Sigmoid colon (tissue), 3 donors: ENCODE data around the gene C16orf87.

ENCODE experiments used
- POLR2A ChIP-seq, 2 donors: fragments of 450-650 bp; IDR thresholded peaks; one replicate each; pipeline ENCODE4 v1.6.1; 2016; ENCODE audit warnings: antibody characterized with exemption in 2 of 2, mild to moderate bottlenecking in 2 of 2, moderate library complexity in 2 of 2
- TF ChIP-seq, protein P1 (sequence below), 4 experiments: fragments of 450-650 bp in 3 of 4; fragments of 200-600 bp in 1 of 4; IDR thresholded peaks; one replicate each; pipeline ENCODE4 v1.5.1; 2016 to 2019; ENCODE audit warnings: antibody characterized with exemption in 4 of 4, mild to moderate bottlenecking in 3 of 4, moderate library complexity in 2 of 4

- TF ChIP-seq, protein P1, sequence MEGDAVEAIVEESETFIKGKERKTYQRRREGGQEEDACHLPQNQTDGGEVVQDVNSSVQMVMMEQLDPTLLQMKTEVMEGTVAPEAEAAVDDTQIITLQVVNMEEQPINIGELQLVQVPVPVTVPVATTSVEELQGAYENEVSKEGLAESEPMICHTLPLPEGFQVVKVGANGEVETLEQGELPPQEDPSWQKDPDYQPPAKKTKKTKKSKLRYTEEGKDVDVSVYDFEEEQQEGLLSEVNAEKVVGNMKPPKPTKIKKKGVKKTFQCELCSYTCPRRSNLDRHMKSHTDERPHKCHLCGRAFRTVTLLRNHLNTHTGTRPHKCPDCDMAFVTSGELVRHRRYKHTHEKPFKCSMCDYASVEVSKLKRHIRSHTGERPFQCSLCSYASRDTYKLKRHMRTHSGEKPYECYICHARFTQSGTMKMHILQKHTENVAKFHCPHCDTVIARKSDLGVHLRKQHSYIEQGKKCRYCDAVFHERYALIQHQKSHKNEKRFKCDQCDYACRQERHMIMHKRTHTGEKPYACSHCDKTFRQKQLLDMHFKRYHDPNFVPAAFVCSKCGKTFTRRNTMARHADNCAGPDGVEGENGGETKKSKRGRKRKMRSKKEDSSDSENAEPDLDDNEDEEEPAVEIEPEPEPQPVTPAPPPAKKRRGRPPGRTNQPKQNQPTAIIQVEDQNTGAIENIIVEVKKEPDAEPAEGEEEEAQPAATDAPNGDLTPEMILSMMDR (IDR thresholded peaks at IDR 0.05): no peak
- no peak for TF ChIP-seq POLR2A (IDR thresholded peaks at IDR 0.05)
Observed at GRCh38 chr16:46859719-46860152, 28.8 kb upstream of the C16orf87 start.
